ENCODE results near the gene ZNF444.
"Not testable (repeated sequence)": the region's sequence is repeated elsewhere in the genome, so short reads cannot be mapped to it uniquely, and the experiment has no call there.

ZNF444 gene

DNA sequence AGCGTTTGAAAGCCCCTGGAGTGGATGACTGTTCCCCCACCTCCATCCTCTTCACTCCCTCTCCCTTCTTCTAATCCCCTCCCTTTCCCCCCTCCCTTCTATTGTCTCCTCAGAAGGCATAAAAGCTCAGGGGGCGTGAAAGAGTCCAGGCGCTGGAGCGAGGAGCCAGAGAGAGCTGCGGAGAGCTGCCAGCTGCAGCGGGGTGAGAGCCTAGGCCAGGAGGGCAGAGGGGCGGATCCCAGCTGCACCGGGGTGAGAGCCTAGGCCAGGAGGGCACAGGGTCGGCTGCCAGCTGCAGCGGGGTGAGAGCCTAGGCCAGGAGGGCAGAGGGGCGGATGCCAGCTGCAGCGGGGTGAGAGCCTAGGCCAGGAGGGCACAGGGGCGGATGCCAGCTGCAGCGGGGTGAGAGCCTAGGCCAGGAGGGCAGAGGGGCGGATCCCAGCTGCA is 34.8 kb downstream of the ZNF444 start, which contains the start of gene GALP:
TSS of gene GALP (plus strand) at position 148 of the 447 bp plus-strand sequence. CDS start 1,101 bp downstream, outside the sequence.
- not testable (repeated sequence) for H3K9ac ChIP-seq (ENCODE audit: low read depth in 1 of 2, low read length in 2 of 2); H3K4me3 ChIP-seq (ENCODE audit: low read depth in 1 of 2, low read length in 2 of 2); H3K4me1 ChIP-seq (ENCODE audit: control insufficient read depth in 1 of 2, insufficient read depth in 2 of 2, low read length in 2 of 2); H3K9me3 ChIP-seq (ENCODE audit: control insufficient read depth in 1 of 2, low read length in 2 of 2); H3K27ac ChIP-seq (ENCODE audit: low read depth, low read length); H3K36me3 ChIP-seq (ENCODE audit: control insufficient read depth in 1 of 2, insufficient read depth in 2 of 2, low read length in 2 of 2)
- peaks cover 20 to 25% of the 10 kb centered on the region in 2 donors for H3K27me3 ChIP-seq (ENCODE audit: control insufficient read depth in 1 of 2, insufficient read depth in 2 of 2, low read length in 2 of 2)

DNA sequence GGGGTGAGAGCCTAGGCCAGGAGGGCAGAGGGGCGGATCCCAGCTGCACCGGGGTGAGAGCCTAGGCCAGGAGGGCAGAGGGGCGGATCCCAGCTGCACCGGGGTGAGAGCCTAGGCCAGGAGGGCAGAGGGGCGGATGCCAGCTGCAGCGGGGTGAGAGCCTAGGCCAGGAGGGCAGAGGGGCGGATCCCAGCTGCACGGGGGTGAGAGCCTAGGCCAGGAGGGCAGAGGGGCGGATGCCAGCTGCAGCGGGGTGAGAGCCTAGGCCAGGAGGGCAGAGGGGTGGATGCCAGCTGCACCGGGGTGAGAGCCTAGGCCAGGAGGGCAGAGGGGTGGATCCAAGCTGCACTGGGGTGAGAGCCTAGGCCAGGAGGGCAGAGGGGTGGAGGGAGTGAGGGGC is 35.2 kb downstream of the ZNF444 start:
- not testable (repeated sequence) for H3K4me1 ChIP-seq (ENCODE audit: control insufficient read depth in 1 of 2, insufficient read depth in 2 of 2, low read length in 2 of 2); H3K9ac ChIP-seq (ENCODE audit: low read depth in 1 of 2, low read length in 2 of 2); H3K9me3 ChIP-seq (ENCODE audit: control insufficient read depth in 1 of 2, low read length in 2 of 2); H3K4me3 ChIP-seq (ENCODE audit: low read depth in 1 of 2, low read length in 2 of 2); H3K27ac ChIP-seq (ENCODE audit: low read depth, low read length); H3K36me3 ChIP-seq (ENCODE audit: control insufficient read depth in 1 of 2, insufficient read depth in 2 of 2, low read length in 2 of 2)
- peaks cover 20 to 25% of the 10 kb centered on the region in 2 donors for H3K27me3 ChIP-seq (ENCODE audit: control insufficient read depth in 1 of 2, insufficient read depth in 2 of 2, low read length in 2 of 2)

DNA sequence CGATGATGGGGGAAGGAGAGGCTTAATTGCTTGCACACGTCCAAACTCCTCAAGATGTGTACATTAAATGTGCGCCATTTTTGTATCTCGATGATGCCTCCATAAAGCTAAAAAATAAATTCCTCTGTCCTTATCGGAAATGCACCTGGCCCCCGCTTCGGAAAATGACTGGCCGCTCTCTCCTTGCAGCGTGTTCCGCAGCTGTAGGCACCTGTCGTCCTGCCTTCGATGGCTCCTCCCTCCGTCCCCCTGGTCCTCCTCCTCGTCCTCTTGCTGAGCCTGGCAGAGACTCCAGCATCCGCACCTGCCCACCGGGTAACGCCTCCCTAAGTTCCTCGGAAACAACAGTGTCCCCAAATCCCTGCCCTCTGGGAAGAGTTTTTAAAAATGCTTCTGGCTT is 35.8 kb downstream of the ZNF444 start:
- Histone ChIP-seq H3K4me3 (ENCODE audit: low read depth in 1 of 2, low read length in 2 of 2) (no peak overlapping the region), H3K36me3 (ENCODE audit: control insufficient read depth in 1 of 2, insufficient read depth in 2 of 2, low read length in 2 of 2) (no peaks in the 10 kb centered on the region), H3K27me3 (ENCODE audit: control insufficient read depth in 1 of 2, insufficient read depth in 2 of 2, low read length in 2 of 2) (peaks cover 20 to 25% of the 10 kb centered on the region in 2 donors), H3K9me3 (ENCODE audit: control insufficient read depth in 1 of 2, low read length in 2 of 2) (no peaks in the 10 kb centered on the region), H3K27ac (ENCODE audit: low read depth, low read length) (no peak overlapping the region), H3K9ac (ENCODE audit: low read depth in 1 of 2, low read length in 2 of 2) (no peak overlapping the region), H3K4me1 (ENCODE audit: control insufficient read depth in 1 of 2, insufficient read depth in 2 of 2, low read length in 2 of 2) (no peaks in the 10 kb centered on the region)

DNA sequence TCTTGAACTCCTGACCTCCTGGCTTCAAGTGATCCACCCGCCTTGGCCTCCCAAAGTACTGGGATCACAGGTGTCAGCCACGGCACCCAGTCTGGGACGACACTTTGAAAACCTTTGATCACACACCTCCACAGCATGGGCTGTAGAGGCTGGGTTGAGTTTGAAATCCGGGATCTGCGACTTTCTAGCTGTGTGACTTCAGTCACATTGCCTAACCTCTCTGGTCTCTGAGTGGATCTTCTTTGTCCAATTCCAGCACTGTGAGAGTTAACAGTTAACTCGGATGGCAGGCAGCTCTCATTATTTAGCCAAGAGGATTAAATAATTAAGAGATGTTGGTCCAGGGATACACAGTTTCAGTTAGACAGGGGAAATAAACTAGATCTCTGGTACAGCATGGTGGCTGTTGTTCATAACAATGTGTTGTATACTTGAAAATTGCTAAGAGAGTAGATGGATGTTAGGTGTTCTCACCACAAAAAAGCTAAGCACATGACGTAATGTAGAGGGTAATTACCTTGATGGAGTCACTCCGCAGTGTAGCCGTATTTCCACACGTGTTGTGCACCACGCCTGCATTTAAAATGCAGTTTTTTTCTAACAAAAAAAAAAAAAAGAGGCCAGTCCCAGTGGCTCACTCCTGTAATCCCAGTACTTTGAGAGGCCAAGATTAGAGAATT is 36.6 kb downstream of the ZNF444 start:
- Histone ChIP-seq H3K36me3 (ENCODE audit: control insufficient read depth in 1 of 2, insufficient read depth in 2 of 2, low read length in 2 of 2) (no peaks in the 10 kb centered on the region), H3K9me3 (ENCODE audit: control insufficient read depth in 1 of 2, low read length in 2 of 2) (no peaks in the 10 kb centered on the region), H3K27me3 (ENCODE audit: control insufficient read depth in 1 of 2, insufficient read depth in 2 of 2, low read length in 2 of 2) (peaks cover 20 to 25% of the 10 kb centered on the region in 2 donors)

DNA sequence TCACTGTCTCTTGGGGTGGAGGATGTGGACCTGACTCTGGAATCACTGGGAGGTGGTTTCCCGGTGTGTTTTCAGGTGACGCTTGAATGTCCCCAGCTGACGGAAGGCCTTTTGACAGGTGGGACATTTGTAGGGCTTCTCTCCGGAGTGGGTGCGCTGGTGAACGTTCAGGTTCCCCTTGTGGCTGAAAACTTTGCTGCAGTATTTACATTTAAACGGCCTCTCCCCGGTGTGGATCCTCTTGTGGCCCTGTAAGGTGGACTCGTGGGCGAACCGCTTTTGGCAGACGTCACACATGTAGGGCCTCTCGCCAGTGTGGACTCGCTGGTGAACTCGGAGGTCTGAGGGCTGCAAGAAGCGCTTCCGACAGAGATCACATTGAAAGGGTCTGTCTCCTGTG is 48.7 kb downstream of the ZNF444 start:
- no peaks in the 10 kb centered on the region for H3K9me3 ChIP-seq (ENCODE audit: control insufficient read depth in 1 of 2, low read length in 2 of 2)
- no peaks in the 10 kb centered on the region for H3K27me3 ChIP-seq (ENCODE audit: control insufficient read depth in 1 of 2, insufficient read depth in 2 of 2, low read length in 2 of 2)
- no peak overlapping the region for H3K27ac ChIP-seq (ENCODE audit: low read depth, low read length)
- H3K9ac ChIP-seq (ENCODE audit: low read depth in 1 of 2, low read length in 2 of 2) = no peak overlapping the region
- no peaks in the 10 kb centered on the region for H3K4me1 ChIP-seq (ENCODE audit: control insufficient read depth in 1 of 2, insufficient read depth in 2 of 2, low read length in 2 of 2)
- H3K36me3 ChIP-seq (ENCODE audit: control insufficient read depth in 1 of 2, insufficient read depth in 2 of 2, low read length in 2 of 2) = no peaks in the 10 kb centered on the region
- H3K4me3 ChIP-seq (ENCODE audit: low read depth in 1 of 2, low read length in 2 of 2) = no peak overlapping the region

More for the DNA sequence above, 36.6 kb downstream of the ZNF444 start:
- no peak overlapping the region for H3K27ac ChIP-seq (ENCODE audit: low read depth, low read length)
- H3K9ac ChIP-seq (ENCODE audit: low read depth in 1 of 2, low read length in 2 of 2) = no peak overlapping the region
- H3K4me3 ChIP-seq (ENCODE audit: low read depth in 1 of 2, low read length in 2 of 2) = no peak overlapping the region
- H3K4me1 ChIP-seq (ENCODE audit: control insufficient read depth in 1 of 2, insufficient read depth in 2 of 2, low read length in 2 of 2) = no peaks in the 10 kb centered on the region

DNA sequence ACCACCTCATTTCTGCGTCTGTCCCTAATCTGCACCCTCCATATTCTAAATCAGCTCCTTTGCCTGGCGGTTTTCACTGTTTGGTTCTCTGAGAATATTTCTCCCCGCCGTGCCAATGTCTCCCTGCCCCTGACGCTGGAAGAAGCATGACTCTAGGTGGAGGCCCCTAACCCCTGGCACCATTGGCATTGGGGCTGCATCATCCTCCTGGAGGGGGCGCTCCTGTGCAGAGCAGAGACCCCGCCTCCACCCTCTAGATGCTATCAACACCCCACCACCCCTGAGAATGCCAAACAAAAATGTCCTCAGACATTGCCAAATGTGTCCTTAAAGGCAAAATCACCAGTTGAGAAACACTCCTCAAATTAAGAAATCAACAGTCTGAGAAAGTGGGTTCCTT is 50.0 kb downstream of the ZNF444 start:
- Histone ChIP-seq H3K27ac (ENCODE audit: low read depth, low read length) (no peak overlapping the region), H3K4me3 (ENCODE audit: low read depth in 1 of 2, low read length in 2 of 2) (no peak overlapping the region), H3K27me3 (ENCODE audit: control insufficient read depth in 1 of 2, insufficient read depth in 2 of 2, low read length in 2 of 2) (no peaks in the 10 kb centered on the region), H3K4me1 (ENCODE audit: control insufficient read depth in 1 of 2, insufficient read depth in 2 of 2, low read length in 2 of 2) (no peaks in the 10 kb centered on the region), H3K36me3 (ENCODE audit: control insufficient read depth in 1 of 2, insufficient read depth in 2 of 2, low read length in 2 of 2) (no peaks in the 10 kb centered on the region), H3K9ac (ENCODE audit: low read depth in 1 of 2, low read length in 2 of 2) (no peak overlapping the region), H3K9me3 (ENCODE audit: control insufficient read depth in 1 of 2, low read length in 2 of 2) (no peaks in the 10 kb centered on the region)

DNA sequence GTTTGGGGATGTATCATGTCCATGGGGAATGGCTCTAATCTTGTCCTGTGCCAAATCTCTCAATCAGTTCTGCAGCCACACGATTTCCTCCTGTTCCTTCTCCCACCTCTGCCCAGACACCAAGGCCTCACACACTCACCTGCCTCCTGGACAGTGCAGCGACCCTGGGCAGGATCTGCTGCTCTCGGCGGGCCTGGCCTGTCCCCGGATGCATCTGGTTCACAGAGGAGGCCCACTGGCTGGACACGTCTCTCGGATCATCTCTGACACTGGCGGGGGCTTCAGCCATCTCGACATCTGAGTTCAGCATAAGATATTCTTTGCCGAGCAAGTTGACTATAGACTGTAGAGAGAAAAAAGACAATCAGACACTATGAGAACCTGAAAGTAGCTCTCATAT is 50.6 kb downstream of the ZNF444 start:
- Histone ChIP-seq H3K27me3 (ENCODE audit: control insufficient read depth in 1 of 2, insufficient read depth in 2 of 2, low read length in 2 of 2) (no peaks in the 10 kb centered on the region), H3K9ac (ENCODE audit: low read depth in 1 of 2, low read length in 2 of 2) (no peak overlapping the region), H3K27ac (ENCODE audit: low read depth, low read length) (no peak overlapping the region), H3K9me3 (ENCODE audit: control insufficient read depth in 1 of 2, low read length in 2 of 2) (no peaks in the 10 kb centered on the region), H3K36me3 (ENCODE audit: control insufficient read depth in 1 of 2, insufficient read depth in 2 of 2, low read length in 2 of 2) (no peaks in the 10 kb centered on the region), H3K4me1 (ENCODE audit: control insufficient read depth in 1 of 2, insufficient read depth in 2 of 2, low read length in 2 of 2) (no peaks in the 10 kb centered on the region), H3K4me3 (ENCODE audit: low read depth in 1 of 2, low read length in 2 of 2) (no peak overlapping the region)

DNA sequence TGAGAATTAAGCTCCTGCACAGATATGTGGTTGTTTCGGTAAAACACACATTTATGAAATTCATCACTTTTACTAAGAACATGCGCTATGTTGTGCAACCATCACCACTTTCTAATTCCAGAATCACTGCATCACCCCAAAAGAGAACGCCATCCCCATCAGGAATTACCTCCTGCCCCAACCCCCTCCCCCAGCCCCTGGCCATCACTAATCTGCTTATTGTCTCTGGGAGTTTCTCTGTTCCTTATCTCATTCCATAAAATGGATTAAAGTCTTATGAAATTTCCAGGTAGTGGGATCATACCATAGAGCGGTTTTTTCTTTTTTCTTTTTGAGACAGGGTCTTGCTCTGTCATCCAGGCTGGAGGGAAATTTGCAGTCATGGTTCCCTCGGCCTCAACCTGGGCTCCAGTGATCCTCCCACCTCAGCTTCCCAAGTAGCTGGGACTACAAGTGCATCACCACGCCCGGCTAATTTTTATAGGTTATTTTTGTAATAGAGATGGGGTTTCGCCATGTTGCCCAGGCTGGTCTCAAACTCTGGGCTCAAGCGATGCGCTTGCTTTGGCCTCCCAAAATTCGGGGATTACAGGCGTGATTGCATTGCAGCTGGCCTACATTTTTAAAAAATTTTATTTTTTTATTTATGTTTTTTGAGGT is 53.0 kb downstream of the ZNF444 start:
- Histone ChIP-seq H3K4me3 (ENCODE audit: low read depth in 1 of 2, low read length in 2 of 2) (no peak overlapping the region), H3K4me1 (ENCODE audit: control insufficient read depth in 1 of 2, insufficient read depth in 2 of 2, low read length in 2 of 2) (no peaks in the 10 kb centered on the region), H3K36me3 (ENCODE audit: control insufficient read depth in 1 of 2, insufficient read depth in 2 of 2, low read length in 2 of 2) (no peaks in the 10 kb centered on the region), H3K9me3 (ENCODE audit: control insufficient read depth in 1 of 2, low read length in 2 of 2) (no peaks in the 10 kb centered on the region), H3K9ac (ENCODE audit: low read depth in 1 of 2, low read length in 2 of 2) (no peak overlapping the region), H3K27me3 (ENCODE audit: control insufficient read depth in 1 of 2, insufficient read depth in 2 of 2, low read length in 2 of 2) (no peaks in the 10 kb centered on the region), H3K27ac (ENCODE audit: low read depth, low read length) (no peak overlapping the region)

DNA sequence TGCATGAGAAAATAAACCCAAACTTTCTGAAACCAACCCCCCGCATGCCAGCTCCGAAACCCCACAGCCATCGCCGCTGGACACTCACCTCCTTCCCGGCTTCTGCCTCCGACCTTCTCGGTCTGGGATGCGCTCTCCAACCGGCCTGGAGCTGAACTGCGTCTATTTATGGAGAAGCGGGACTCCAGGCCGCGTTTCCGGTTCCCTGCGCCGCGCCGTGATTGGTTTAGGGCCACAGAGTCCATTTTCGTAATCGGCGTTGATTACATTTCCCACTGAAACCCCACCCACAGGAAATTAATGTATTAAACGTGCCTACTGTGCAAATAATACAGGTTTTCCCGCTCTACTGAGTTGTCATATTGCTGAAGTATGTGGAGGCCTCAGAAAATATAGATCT is 56.6 kb downstream of the ZNF444 start, which contains the start of gene ZSCAN5B:
TSS of gene ZSCAN5B (minus strand) at position 138 of the 400 bp plus-strand sequence. CDS start 4,731 bp downstream, outside the sequence.
- not testable (repeated sequence) for H3K27ac ChIP-seq (ENCODE audit: low read depth, low read length); H3K27me3 ChIP-seq (ENCODE audit: control insufficient read depth in 1 of 2, insufficient read depth in 2 of 2, low read length in 2 of 2); H3K4me3 ChIP-seq (ENCODE audit: low read depth in 1 of 2, low read length in 2 of 2); H3K9me3 ChIP-seq (ENCODE audit: control insufficient read depth in 1 of 2, low read length in 2 of 2); H3K4me1 ChIP-seq (ENCODE audit: control insufficient read depth in 1 of 2, insufficient read depth in 2 of 2, low read length in 2 of 2); H3K36me3 ChIP-seq (ENCODE audit: control insufficient read depth in 1 of 2, insufficient read depth in 2 of 2, low read length in 2 of 2); H3K9ac ChIP-seq (ENCODE audit: low read depth in 1 of 2, low read length in 2 of 2)

DNA sequence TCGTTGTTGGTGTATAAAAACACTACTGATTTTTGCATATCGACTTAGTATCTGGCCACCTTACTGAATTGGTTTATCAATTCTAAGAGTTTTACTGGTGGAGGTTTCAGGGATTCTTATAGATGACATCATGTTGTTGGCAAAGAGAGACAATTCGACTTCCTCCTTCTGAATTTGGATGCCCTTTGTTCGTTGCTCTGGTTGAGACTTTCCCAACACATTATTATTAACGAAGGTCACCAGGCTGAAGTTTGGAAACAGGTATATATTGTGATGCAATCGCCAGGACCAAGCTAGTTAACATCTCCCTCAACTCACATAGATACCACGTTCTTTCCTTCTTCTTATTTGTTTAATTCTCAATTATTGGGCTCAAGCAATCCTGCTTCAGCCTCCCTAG is 58.6 kb downstream of the ZNF444 start:
- H3K4me3 ChIP-seq (ENCODE audit: low read depth in 1 of 2, low read length in 2 of 2) = no peak overlapping the region
- no peaks in the 10 kb centered on the region for H3K27me3 ChIP-seq (ENCODE audit: control insufficient read depth in 1 of 2, insufficient read depth in 2 of 2, low read length in 2 of 2)
- H3K9ac ChIP-seq (ENCODE audit: low read depth in 1 of 2, low read length in 2 of 2) = no peak overlapping the region
- H3K36me3 ChIP-seq (ENCODE audit: control insufficient read depth in 1 of 2, insufficient read depth in 2 of 2, low read length in 2 of 2) = no peaks in the 10 kb centered on the region
- H3K27ac ChIP-seq (ENCODE audit: low read depth, low read length) = no peak overlapping the region
- H3K4me1 ChIP-seq (ENCODE audit: control insufficient read depth in 1 of 2, insufficient read depth in 2 of 2, low read length in 2 of 2) = no peaks in the 10 kb centered on the region
- no peaks in the 10 kb centered on the region for H3K9me3 ChIP-seq (ENCODE audit: control insufficient read depth in 1 of 2, low read length in 2 of 2)

Measured in duodenal mucosa (tissue), 2 donors.